H1 (cell line): ENCODE data around the gene ARL3.

Experiments used
- BACH1 ChIP-seq: IDR thresholded peaks from 2 replicates; pipeline ENCODE4 v1.6.1; 2012; ENCODE audit warnings: low read length, improper control_type of control experiment
- BCL11A ChIP-seq, 2 experiments: IDR thresholded peaks; one replicate each; pipeline ENCODE4 v1.6.1; 2011; ENCODE audit warnings: low read depth in 2 of 2, low read length in 2 of 2, mild to moderate bottlenecking in 2 of 2
- CREB1 ChIP-seq: IDR thresholded peaks from 2 replicates; pipeline ENCODE4 v1.6.1; 2012; ENCODE audit warnings: inconsistent platforms
- CTCF ChIP-seq, 3 experiments: IDR thresholded peaks; 1 replicate in 2 of 3; 2 replicates in 1 of 3; pipeline versions ENCODE4 v1.5.1 to v1.6.1; 2011; ENCODE audit warnings: low read length in 3 of 3, mild to moderate bottlenecking in 3 of 3, inconsistent platforms in 2 of 3, low read depth in 1 of 3, moderate library complexity in 1 of 3; ENCODE audit not compliant: insufficient read depth in 1 of 3; ENCODE audit errors: control extremely low read depth in 1 of 3
- EP300 ChIP-seq, 2 experiments: IDR thresholded peaks; 1 replicate in 1 of 2; 2 replicates in 1 of 2; pipeline ENCODE4 v1.6.1; 2011 to 2012; ENCODE audit warnings: low read depth in 2 of 2, low read length in 2 of 2, mild to moderate bottlenecking in 2 of 2, borderline replicate concordance in 1 of 2, inconsistent platforms in 1 of 2, moderate library complexity in 1 of 2
- EZH2 ChIP-seq: fragments of 200-600 bp; sonication (generic); IDR thresholded peaks from 2 replicates; pipeline ENCODE4 v1.7.1; 2012; ENCODE audit warnings: low read depth, mild to moderate bottlenecking, moderate library complexity, low read length, inconsistent platforms; ENCODE audit not compliant: severe bottlenecking
- JUND ChIP-seq: IDR thresholded peaks from 2 replicates; pipeline ENCODE4 v1.6.1; 2011; ENCODE audit warnings: mild to moderate bottlenecking, improper control_type of control experiment, low read length
- POLR2A ChIP-seq, 2 experiments: IDR thresholded peaks; 1 replicate in 1 of 2; 2 replicates in 1 of 2; pipeline ENCODE4 v1.6.1; 2011; ENCODE audit warnings: low read depth in 2 of 2, low read length in 2 of 2, mild to moderate bottlenecking in 2 of 2; ENCODE audit errors: control extremely low read depth in 1 of 2
- TBP ChIP-seq: IDR thresholded peaks from 2 replicates; pipeline ENCODE4 v1.6.1; 2011; ENCODE audit warnings: low read depth, low read length, improper control_type of control experiment
- TCF12 ChIP-seq: IDR thresholded peaks from 2 replicates; pipeline ENCODE4 v1.6.1; 2011; ENCODE audit warnings: low read depth, mild to moderate bottlenecking, low read length
- YY1 ChIP-seq: IDR thresholded peaks from 2 replicates; pipeline ENCODE4 v1.6.1; 2011; ENCODE audit warnings: low read depth, mild to moderate bottlenecking, low read length

- peak; percentile 30; the same call in 1 of the 2 replicates for TF ChIP-seq CREB1
- TF ChIP-seq CTCF (IDR thresholded peaks at IDR 0.05; ENCODE audit: control extremely low read depth in 1 of 3, insufficient read depth in 1 of 3, low read depth in 1 of 3, low read length in 3 of 3), result peak in 2 of 3 experiments; percentile 42 to 66; a peak in 3 of 4 replicates
- peak in 1 of 2 experiments; percentile 77; a peak in 2 of 3 replicates for TF ChIP-seq POLR2A (IDR thresholded peaks at IDR 0.05; ENCODE audit: control extremely low read depth in 1 of 2, low read depth in 2 of 2, low read length in 2 of 2)
- no peak for TF ChIP-seq BCL11A (IDR thresholded peaks at IDR 0.05; ENCODE audit: low read depth in 2 of 2, low read length in 2 of 2)
- TF ChIP-seq EZH2, result no peak
- no peak for TF ChIP-seq JUND
- TF ChIP-seq YY1, result peak; percentile 50; the same call in 1 of the 2 replicates
- TF ChIP-seq EP300 (IDR thresholded peaks at IDR 0.05; ENCODE audit: borderline replicate concordance in 1 of 2, low read depth in 2 of 2, low read length in 2 of 2), result 0 out of 3 replicates have a peak, but pooled peaks of 1 of the 2 experiments have one; percentile 27
- TF ChIP-seq TBP, result peak; percentile 70
- TF ChIP-seq TCF12, result 0 out of 2 replicates have a peak, but pooled peaks have one; percentile 10
- peak; percentile 10; the same call in 1 of the 2 replicates for TF ChIP-seq BACH1
Observed at GRCh38 chr10:102713814-102714620, at the start of gene ARL3.
